ENCODE data around the gene C5. TPM values are rescaled to one million over a fixed set of nuclear protein-coding genes. Genes with fewer than 3 reads are reported as not detected.

The C5 gene
- polyA plus RNA-seq, 1 of the 3 experiments (the other 2 are of a cell fraction), result 1.8 TPM

DNA sequence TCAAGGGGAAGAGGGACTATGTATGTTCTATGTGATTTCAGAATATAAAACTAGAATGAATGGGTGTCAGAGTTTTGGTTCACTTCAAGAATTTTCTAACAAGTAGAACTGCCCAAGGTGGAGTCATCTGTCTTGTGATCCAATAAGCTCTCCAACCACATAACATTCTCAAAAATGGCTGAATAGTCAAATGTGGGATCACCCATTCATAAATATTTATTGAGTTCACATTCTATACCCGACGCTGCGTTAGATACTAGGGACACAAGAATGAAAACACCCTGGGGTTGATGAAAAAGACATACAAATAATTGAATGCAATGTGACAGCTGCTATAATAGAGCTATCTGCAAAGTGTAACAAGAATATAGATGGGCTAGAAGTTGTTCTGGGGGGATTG lies 88.1 kb downstream of the C5 start:
- Histone ChIP-seq H3K4me2 (no peak overlapping the region), H4K20me1 (ENCODE audit: insufficient read depth) (no peaks in the 10 kb centered on the region), H3K27me3 (ENCODE audit: insufficient read depth) (no peaks in the 10 kb centered on the region), H3F3A (replicated peaks; ENCODE audit: insufficient read depth) (no peaks in the 10 kb centered on the region), H3K9me2 (no peaks in the 10 kb centered on the region), H3K9ac (no peak overlapping the region), H3K4me3 (ENCODE audit: low read depth in 2 of 2, low read length in 1 of 2) (no peak overlapping the region), H3K79me2 (ENCODE audit: insufficient read depth) (no peaks in the 10 kb centered on the region), H3K4me1 (ENCODE audit: control insufficient read depth in 1 of 2, insufficient read depth in 2 of 2, low read depth in 1 of 2, low read length in 1 of 2) (peaks cover 0 to 2% of the 10 kb centered on the region in 2 experiments; a peak in 1 of 4 replicates), H3K36me3 (replicated peaks in 1 of 2; ENCODE audit: control insufficient read depth in 1 of 2, insufficient read depth in 2 of 2, low read length in 1 of 2) (peaks cover 5% of the 10 kb centered on the region in 2 experiments), H3K27ac (ENCODE audit: low read depth in 2 of 2, low read length in 1 of 2) (no peak overlapping the region), H3K9me3 (no peaks in the 10 kb centered on the region), H2AFZ (ENCODE audit: low read depth) (no peak overlapping the region)
- TF ChIP-seq EP300 (IDR thresholded peaks at IDR 0.05; ENCODE audit: borderline replicate concordance in 1 of 2, low read depth in 1 of 2, low read length in 1 of 2) (no peak), SMC3 (IDR thresholded peaks at IDR 0.05; ENCODE audit: low read depth, low read length) (no peak), NFIC (IDR thresholded peaks at IDR 0.05; ENCODE audit: borderline replicate concordance) (no peak), NRF1 (IDR thresholded peaks at IDR 0.05; ENCODE audit: low read depth, low read length) (no peak), MXI1 (IDR thresholded peaks at IDR 0.05; ENCODE audit: low read depth, low read length) (no peak), TCF12 (IDR thresholded peaks at IDR 0.05) (no peak), ELF1 (IDR thresholded peaks at IDR 0.05) (no peak), MEF2A (IDR thresholded peaks at IDR 0.05; ENCODE audit: borderline replicate concordance, low read depth) (no peak), EZH2phosphoT487 (IDR thresholded peaks at IDR 0.05; ENCODE audit: borderline replicate concordance, low read depth) (no peak)
- TF ChIP-seq, protein P1, sequence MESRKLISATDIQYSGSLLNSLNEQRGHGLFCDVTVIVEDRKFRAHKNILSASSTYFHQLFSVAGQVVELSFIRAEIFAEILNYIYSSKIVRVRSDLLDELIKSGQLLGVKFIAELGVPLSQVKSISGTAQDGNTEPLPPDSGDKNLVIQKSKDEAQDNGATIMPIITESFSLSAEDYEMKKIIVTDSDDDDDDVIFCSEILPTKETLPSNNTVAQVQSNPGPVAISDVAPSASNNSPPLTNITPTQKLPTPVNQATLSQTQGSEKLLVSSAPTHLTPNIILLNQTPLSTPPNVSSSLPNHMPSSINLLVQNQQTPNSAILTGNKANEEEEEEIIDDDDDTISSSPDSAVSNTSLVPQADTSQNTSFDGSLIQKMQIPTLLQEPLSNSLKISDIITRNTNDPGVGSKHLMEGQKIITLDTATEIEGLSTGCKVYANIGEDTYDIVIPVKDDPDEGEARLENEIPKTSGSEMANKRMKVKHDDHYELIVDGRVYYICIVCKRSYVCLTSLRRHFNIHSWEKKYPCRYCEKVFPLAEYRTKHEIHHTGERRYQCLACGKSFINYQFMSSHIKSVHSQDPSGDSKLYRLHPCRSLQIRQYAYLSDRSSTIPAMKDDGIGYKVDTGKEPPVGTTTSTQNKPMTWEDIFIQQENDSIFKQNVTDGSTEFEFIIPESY (IDR thresholded peaks at IDR 0.05; ENCODE audit: borderline replicate concordance, low read depth), result no peak
- TF ChIP-seq, protein P2, sequence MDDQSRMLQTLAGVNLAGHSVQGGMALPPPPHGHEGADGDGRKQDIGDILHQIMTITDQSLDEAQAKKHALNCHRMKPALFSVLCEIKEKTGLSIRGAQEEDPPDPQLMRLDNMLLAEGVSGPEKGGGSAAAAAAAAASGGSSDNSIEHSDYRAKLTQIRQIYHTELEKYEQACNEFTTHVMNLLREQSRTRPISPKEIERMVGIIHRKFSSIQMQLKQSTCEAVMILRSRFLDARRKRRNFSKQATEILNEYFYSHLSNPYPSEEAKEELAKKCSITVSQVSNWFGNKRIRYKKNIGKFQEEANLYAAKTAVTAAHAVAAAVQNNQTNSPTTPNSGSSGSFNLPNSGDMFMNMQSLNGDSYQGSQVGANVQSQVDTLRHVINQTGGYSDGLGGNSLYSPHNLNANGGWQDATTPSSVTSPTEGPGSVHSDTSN (IDR thresholded peaks at IDR 0.05), result no peak
- TF ChIP-seq, protein P3, sequence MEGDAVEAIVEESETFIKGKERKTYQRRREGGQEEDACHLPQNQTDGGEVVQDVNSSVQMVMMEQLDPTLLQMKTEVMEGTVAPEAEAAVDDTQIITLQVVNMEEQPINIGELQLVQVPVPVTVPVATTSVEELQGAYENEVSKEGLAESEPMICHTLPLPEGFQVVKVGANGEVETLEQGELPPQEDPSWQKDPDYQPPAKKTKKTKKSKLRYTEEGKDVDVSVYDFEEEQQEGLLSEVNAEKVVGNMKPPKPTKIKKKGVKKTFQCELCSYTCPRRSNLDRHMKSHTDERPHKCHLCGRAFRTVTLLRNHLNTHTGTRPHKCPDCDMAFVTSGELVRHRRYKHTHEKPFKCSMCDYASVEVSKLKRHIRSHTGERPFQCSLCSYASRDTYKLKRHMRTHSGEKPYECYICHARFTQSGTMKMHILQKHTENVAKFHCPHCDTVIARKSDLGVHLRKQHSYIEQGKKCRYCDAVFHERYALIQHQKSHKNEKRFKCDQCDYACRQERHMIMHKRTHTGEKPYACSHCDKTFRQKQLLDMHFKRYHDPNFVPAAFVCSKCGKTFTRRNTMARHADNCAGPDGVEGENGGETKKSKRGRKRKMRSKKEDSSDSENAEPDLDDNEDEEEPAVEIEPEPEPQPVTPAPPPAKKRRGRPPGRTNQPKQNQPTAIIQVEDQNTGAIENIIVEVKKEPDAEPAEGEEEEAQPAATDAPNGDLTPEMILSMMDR (IDR thresholded peaks at IDR 0.05), result no peak
- ChIA-PET POLR2A (no interaction called here), CTCF (interaction anchor here (1.0 to 1.2 kb wide), 3 partner anchors 9 to 46 kb away, joined by 3 read pairs; no protein-coding TSS in a partner anchor)
- no peak for DNase-seq
- WGBS (ENCODE audit: low lambda C conversion rate), result 94% methylated on average over 3 of the region's 3 CpGs

DNA sequence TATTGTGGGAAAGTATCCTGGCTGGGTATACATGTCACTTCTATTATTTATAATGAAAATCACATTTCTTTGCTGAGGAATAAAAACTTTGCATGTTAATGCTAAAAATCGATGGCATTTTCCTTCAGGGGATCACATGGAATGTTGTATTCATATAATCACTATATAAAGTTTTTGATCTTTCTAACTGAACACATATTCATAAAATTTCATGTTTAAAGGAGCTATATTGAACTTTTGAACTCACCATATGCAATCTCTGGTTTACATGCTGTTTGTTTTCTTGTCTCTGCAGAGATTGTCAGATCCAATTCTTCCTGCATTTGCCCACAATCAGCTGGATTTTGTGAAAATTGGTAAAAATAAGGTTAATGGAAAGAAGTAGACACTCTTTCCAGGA lies 90.1 kb downstream of the C5 start:
- POLR2A ChIA-PET, result no interaction called here

More for the DNA sequence above, 90.1 kb downstream of the C5 start:
- Histone ChIP-seq H3K79me2 (ENCODE audit: insufficient read depth) (no peaks in the 10 kb centered on the region), H3K27me3 (ENCODE audit: insufficient read depth) (no peaks in the 10 kb centered on the region), H3K4me2 (no peak overlapping the region), H3K36me3 (replicated peaks in 1 of 2; ENCODE audit: control insufficient read depth in 1 of 2, insufficient read depth in 2 of 2, low read length in 1 of 2) (peaks cover 5% of the 10 kb centered on the region in 2 experiments), H3K4me3 (ENCODE audit: low read depth in 2 of 2, low read length in 1 of 2) (no peak overlapping the region), H3K27ac (ENCODE audit: low read depth in 2 of 2, low read length in 1 of 2) (no peak overlapping the region), H3K9me3 (no peaks in the 10 kb centered on the region), H4K20me1 (ENCODE audit: insufficient read depth) (no peaks in the 10 kb centered on the region), H3F3A (replicated peaks; ENCODE audit: insufficient read depth) (no peaks in the 10 kb centered on the region), H3K9ac (no peak overlapping the region), H2AFZ (ENCODE audit: low read depth) (no peak overlapping the region), H3K4me1 (ENCODE audit: control insufficient read depth in 1 of 2, insufficient read depth in 2 of 2, low read depth in 1 of 2, low read length in 1 of 2) (no peaks in the 10 kb centered on the region), H3K9me2 (no peaks in the 10 kb centered on the region)
- CTCF ChIA-PET, result interaction anchor here (1.1 to 4.1 kb wide), 3 partner anchors 21 to 26 kb away, joined by 3 to 23 read pairs (median 10); no protein-coding TSS in a partner anchor
- TF ChIP-seq CHD2 (IDR thresholded peaks at IDR 0.05; ENCODE audit: low read length, partially characterized antibody), result no peak
- TF ChIP-seq SIN3A (IDR thresholded peaks at IDR 0.05; ENCODE audit: borderline replicate concordance, low read depth, low read length), result no peak
- TF ChIP-seq SMC3 (IDR thresholded peaks at IDR 0.05; ENCODE audit: low read depth, low read length), result no peak
- no peak for TF ChIP-seq TCF12 (IDR thresholded peaks at IDR 0.05)
- no peak for TF ChIP-seq GABPA (IDR thresholded peaks at IDR 0.05; ENCODE audit: low read depth)
- TF ChIP-seq POLR2AphosphoS5 (IDR thresholded peaks at IDR 0.05; ENCODE audit: low read depth, low read length), result no peak
- TF ChIP-seq FOXM1 (IDR thresholded peaks at IDR 0.05; ENCODE audit: low read depth), result no peak
- no peak for TF ChIP-seq RFX5 (IDR thresholded peaks at IDR 0.05; ENCODE audit: low read length)
- no peak for TF ChIP-seq TEAD4 (IDR thresholded peaks at IDR 0.05; ENCODE audit: borderline replicate concordance, insufficient read depth)
- TF ChIP-seq, protein P4, sequence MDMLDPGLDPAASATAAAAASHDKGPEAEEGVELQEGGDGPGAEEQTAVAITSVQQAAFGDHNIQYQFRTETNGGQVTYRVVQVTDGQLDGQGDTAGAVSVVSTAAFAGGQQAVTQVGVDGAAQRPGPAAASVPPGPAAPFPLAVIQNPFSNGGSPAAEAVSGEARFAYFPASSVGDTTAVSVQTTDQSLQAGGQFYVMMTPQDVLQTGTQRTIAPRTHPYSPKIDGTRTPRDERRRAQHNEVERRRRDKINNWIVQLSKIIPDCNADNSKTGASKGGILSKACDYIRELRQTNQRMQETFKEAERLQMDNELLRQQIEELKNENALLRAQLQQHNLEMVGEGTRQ (IDR thresholded peaks at IDR 0.05; ENCODE audit: borderline replicate concordance, low read depth, low read length), result no peak
- TF ChIP-seq TAF1 (IDR thresholded peaks at IDR 0.05; ENCODE audit: borderline replicate concordance, low read depth, low read length), result no peak
- no peak for DNase-seq
- WGBS (ENCODE audit: low lambda C conversion rate), result 71% methylated on average over 1 of the region's 1 CpG

Data from SK-N-SH (cell line).